K562 (cell line): ENCODE data around the gene CEP295NL. TPM values are rescaled to one million over a fixed set of nuclear protein-coding genes. Genes with fewer than 3 reads are reported as not detected.

Source experiments
- ATAC-seq: fragments of 200-7000 bp; cut with Tn5 transposase; 3 replicates; pipeline ENCODE4 v1.9.1; 2020; ENCODE audit warnings: moderate library complexity
- BruUV-seq: library from RNA; stranded (reverse); fragments of 400-500 nt; replicated peaks from 2 replicates; lab custom pipeline; 2021; lab: Mats Ljungman, UMichigan
- CTCF ChIA-PET: fragments of 300-600 bp; formaldehyde crosslinking; extraction: SDS; loops from one replicate; lab custom pipeline; 2021; ENCODE audit warnings: low intra/inter-chr PET ratio; lab: Yijun Ruan, JAX
- POLR2A ChIA-PET: fragments of 300-600, 350-650 bp; sonication (Branson Sonifier 250); formaldehyde crosslinking; extraction: SDS; loops from one replicate; lab custom pipeline; 2021; ENCODE audit warnings: antibody characterized with exemption, inconsistent platforms; lab: Yijun Ruan, JAX
- DNase-seq, 4 experiments: peaks; one replicate each; pipeline versions ENCODE4 v3.0.0 to v3.0.0-alpha.2; 2011 to 2018; ENCODE audit warnings: low spot score in 3 of 4, mixed read lengths in 3 of 4; ENCODE audit errors: extremely low read depth in 1 of 4
- FAIRE-seq: peaks from 2 replicates; lab custom pipeline; 2011; peaks lifted over from hg19 to GRCh38; lab: Jason Lieb, UNC
- H2AFZ ChIP-seq: 2 replicates; pipeline ENCODE4 v1.6.0; 2011; ENCODE audit warnings: low read depth, low read length, control low read depth, inconsistent platforms
- H3K27ac ChIP-seq: fragments of 200-600 bp; 3 replicates; pipeline ENCODE4 v1.8.0; 2011; ENCODE audit warnings: low read depth, mild to moderate bottlenecking, control low read depth, inconsistent platforms, low read length, moderate library complexity, mixed read lengths; ENCODE audit errors: extremely low read depth
- H3K27me3 ChIP-seq, 2 experiments: fragments of 300-600 bp in 1 of 2; 2 replicates in 1 of 2; 3 replicates in 1 of 2; pipeline versions ENCODE4 v1.6.0 to v1.8.0; 2011; ENCODE audit warnings: inconsistent platforms in 2 of 2, low read length in 2 of 2, mild to moderate bottlenecking in 1 of 2, mixed read lengths in 1 of 2, moderate library complexity in 1 of 2; ENCODE audit not compliant: control insufficient read depth in 2 of 2, insufficient read depth in 2 of 2
- H3K36me3 ChIP-seq: fragments of 300-600 bp; 3 replicates; pipeline ENCODE4 v1.8.0; 2011; ENCODE audit warnings: mild to moderate bottlenecking, low read length, inconsistent platforms; ENCODE audit not compliant: control insufficient read depth, insufficient read depth
- H3K4me1 ChIP-seq, 2 experiments: fragments of 200-600 bp in 1 of 2; replicated peaks in 1 of 2; 2 replicates in 1 of 2; 3 replicates in 1 of 2; pipeline versions ENCODE4 v1.5.1 to v1.8.0; 2011; ENCODE audit warnings: inconsistent platforms in 2 of 2, low read length in 2 of 2, mild to moderate bottlenecking in 1 of 2, mixed read lengths in 1 of 2, moderate library complexity in 1 of 2; ENCODE audit not compliant: control insufficient read depth in 2 of 2, insufficient read depth in 2 of 2
- H3K4me2 ChIP-seq: 2 replicates; pipeline ENCODE4 v1.6.1; 2011; ENCODE audit warnings: low read length, control low read depth, inconsistent platforms, mixed read lengths; ENCODE audit not compliant: insufficient read depth
- H3K4me3 ChIP-seq: fragments of 200-600 bp; sonication (generic), shearing (Covaris generic); 2 replicates; pipeline ENCODE4 v1.5.1; 2016; ENCODE audit warnings: control low read depth, inconsistent platforms
- H3K79me2 ChIP-seq: fragments of 200-600 bp; 3 replicates; pipeline ENCODE4 v1.8.0; 2011; ENCODE audit warnings: low read length, inconsistent platforms; ENCODE audit not compliant: control insufficient read depth, insufficient read depth
- H3K9ac ChIP-seq, 2 experiments: 2 replicates each; pipeline versions ENCODE4 v1.6.0 to v1.6.1; 2011; ENCODE audit warnings: low read depth in 2 of 2, low read length in 2 of 2, control low read depth in 1 of 2, inconsistent platforms in 1 of 2, mild to moderate bottlenecking in 1 of 2, mixed read lengths in 1 of 2; ENCODE audit not compliant: insufficient read depth in 1 of 2
- H3K9me1 ChIP-seq: one replicate; pipeline ENCODE4 v1.6.0; 2011; ENCODE audit warnings: inconsistent platforms, mild to moderate bottlenecking, low read length, moderate library complexity; ENCODE audit not compliant: control insufficient read depth, insufficient read depth
- H3K9me3 ChIP-seq: replicated peaks from 2 replicates; pipeline ENCODE4 v1.5.1; 2011; ENCODE audit warnings: low read depth, low read length, inconsistent platforms; ENCODE audit not compliant: control insufficient read depth, insufficient read depth
- H4K20me1 ChIP-seq: replicated peaks from 2 replicates; pipeline ENCODE4 v1.6.1; 2011; ENCODE audit warnings: low read length, inconsistent platforms, mixed read lengths; ENCODE audit not compliant: control insufficient read depth, insufficient read depth
- CBX5 ChIP-seq: IDR thresholded peaks from 2 replicates; pipeline ENCODE4 v1.6.1; 2014; ENCODE audit warnings: low read depth, borderline replicate concordance
- HNRNPH1 ChIP-seq: fragments of 200-400 bp; formaldehyde crosslinking; optimal IDR thresholded peaks from 2 replicates; pipeline ENCODE3; 2017; ENCODE audit warnings: low read depth, mild to moderate bottlenecking, low read length, moderate library complexity
- HOMEZ ChIP-seq: fragments of 250-450 bp; sonication (Bioruptor Pico); IDR thresholded peaks from 2 replicates; pipeline ENCODE4 v1.4.0; 2020; ENCODE audit warnings: mild to moderate bottlenecking, moderate library complexity
- STAG1 ChIP-seq: sonication (generic); formaldehyde crosslinking; IDR thresholded peaks from 2 replicates; pipeline ENCODE4 v1.5.0; 2020; ENCODE audit warnings: missing genetic modification reagents, borderline replicate concordance
- TAF7 ChIP-seq: fragments of 450-650 bp; IDR thresholded peaks from 2 replicates; pipeline ENCODE4 v1.6.1; 2016; ENCODE audit warnings: missing genetic modification characterization, missing compliant biosample characterization
- ZNF239 ChIP-seq: fragments of 250-450 bp; sonication (Bioruptor Pico); IDR thresholded peaks from 2 replicates; pipeline ENCODE4 v1.4.0; 2020; ENCODE audit warnings: mild to moderate bottlenecking
- WGBS: fragments of 100-300 bp; shearing (Covaris generic); methylation state at CpG from one replicate; pipeline ENCODE4 v1.1.6; 2016; ENCODE audit warnings: low coverage, mixed read lengths; ENCODE audit not compliant: insufficient coverage; ENCODE audit errors: missing lambda C conversion rate; 5-methylcytosine and 5-hydroxymethylcytosine counted together
- in situ Hi-C: fragments of 300-500 bp; cut with MboI; formaldehyde crosslinking; loops from 4 replicates; pipeline ENCODE4 v1.15.0; 2018; ENCODE audit warnings: inconsistent platforms, mixed read lengths
- intact Hi-C: fragments of 100-400 bp; cut with micrococcal nuclease; formaldehyde crosslinking; loops from 2 replicates; pipeline ENCODE4 v1.14.2; 2022
- polyA plus RNA-seq, 8 experiments: library from polyadenylated mRNA; depleted of rRNA in 4 of 8; stranded (reverse) in 5 of 8; unstranded in 3 of 8; fragments of >200 nt; fragmentation: Nextera tagmentation in 2 of 8; fragmentation: Illumina TruSeq in 1 of 8; extraction: Ambion mirVana in 2 of 8; extraction: Trizol in 1 of 8; gene quantifications; 2 replicates each; pipeline versions ENCODE4 v1.2.1 to v1.2.3, GENCODE V29; 2011 to 2014; ENCODE audit warnings: inconsistent platforms in 1 of 8, missing spikeins in 1 of 8
- total RNA-seq, 7 experiments: library from RNA; depleted of rRNA in 6 of 7; stranded (reverse); fragments of >200 nt in 6 of 7; fragmentation: Illumina TruSeq in 2 of 7; extraction: Trizol in 2 of 7; gene quantifications; 2 replicates each; pipeline versions ENCODE4 v1.2.1 to v1.2.3, GENCODE V29; 2011 to 2021; ENCODE audit warnings: low replicate concordance in 1 of 7

The CEP295NL gene
- total and polyA plus RNA-seq, 9 of the 15 experiments (the other 6 are each of a cell fraction or from before 2014, with no cell fraction given), result not detected

DNA sequence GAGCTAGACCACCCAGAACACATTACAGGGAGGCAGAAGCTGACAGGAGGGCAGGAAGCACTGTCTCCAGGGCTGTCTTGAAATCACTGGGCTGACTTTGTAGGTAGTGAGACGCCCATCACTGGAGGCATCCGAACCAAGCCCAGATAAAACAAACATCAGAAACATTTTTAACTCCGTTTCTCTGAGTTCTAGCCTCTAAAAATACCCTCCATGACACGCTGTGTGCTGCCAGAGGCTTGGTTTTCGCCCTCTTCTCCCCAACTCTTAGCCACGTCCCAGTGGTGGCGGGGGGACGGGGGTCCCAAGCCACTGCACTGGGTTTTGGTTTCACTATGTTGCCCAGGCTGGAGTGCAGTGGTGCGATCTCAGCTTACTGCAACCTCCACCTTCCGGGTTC is 1.2 kb downstream of the CEP295NL start:
- BruUV-seq, result no TSS peak
- FAIRE-seq, result no peak

More for the DNA sequence above, 1.2 kb downstream of the CEP295NL start:
- WGBS, result 4% methylated on average over 10 of the region's 10 CpGs
- H3K4me1 ChIP-seq, result peaks cover 0 to 14% of the 10 kb centered on the region in 2 experiments; a peak in 2 of 5 replicates
- H3K9me1 ChIP-seq, result no peaks in the 10 kb centered on the region
- H3K9me3 ChIP-seq, result no peaks in the 10 kb centered on the region
- H3K4me3 ChIP-seq, result no peak overlapping the region
- H2AFZ ChIP-seq, result no peak overlapping the region
- H3K79me2 ChIP-seq, result no peaks in the 10 kb centered on the region
- in situ Hi-C loops, result no loop called here
- ChIA-PET POLR2A (interaction anchor here (1.0 kb wide), 1 partner anchor 15 kb away, joined by 4 read pairs; no protein-coding TSS in a partner anchor), CTCF (no interaction called here)
- no peak overlapping the region for H3K4me2 ChIP-seq
- H3K27me3 ChIP-seq, result peaks cover 55 to 87% of the 10 kb centered on the region in 2 experiments
- ATAC-seq, result no peak
- intact Hi-C loops, result no loop called here
- TF ChIP-seq CBX5 (no peak), ZNF239 (CRISPR knock-in tag) (no peak), STAG1 (CRISPR knock-in tag) (no peak), TAF7 (no peak), HOMEZ (CRISPR knock-in tag) (no peak), HNRNPH1 (no peak)
- TF ChIP-seq, all 486 proteins: peak for 0
- Histone ChIP-seq H3K27ac (no peak overlapping the region), H4K20me1 (peaks cover 10% of the 10 kb centered on the region; the same call in 1 of the 2 replicates), H3K36me3 (no peaks in the 10 kb centered on the region), H3K9ac (no peak overlapping the region)
- no peak for DNase-seq
